Measurements from ENCODE around the gene MUC22.
"Not testable (repeated sequence)": the region's sequence is repeated elsewhere in the genome, so short reads cannot be mapped to it uniquely, and the experiment has no call there.

MUC22 gene

GRCh38 chr6:30990422-30991086 is 19.7 kb upstream of the MUC22 start:
- in situ Hi-C loops (cut with MboI; ENCODE audit: low pct_unique_long_range_greater_than_20kb, low sequenced_read_pairs), result no loop called here

DNA sequence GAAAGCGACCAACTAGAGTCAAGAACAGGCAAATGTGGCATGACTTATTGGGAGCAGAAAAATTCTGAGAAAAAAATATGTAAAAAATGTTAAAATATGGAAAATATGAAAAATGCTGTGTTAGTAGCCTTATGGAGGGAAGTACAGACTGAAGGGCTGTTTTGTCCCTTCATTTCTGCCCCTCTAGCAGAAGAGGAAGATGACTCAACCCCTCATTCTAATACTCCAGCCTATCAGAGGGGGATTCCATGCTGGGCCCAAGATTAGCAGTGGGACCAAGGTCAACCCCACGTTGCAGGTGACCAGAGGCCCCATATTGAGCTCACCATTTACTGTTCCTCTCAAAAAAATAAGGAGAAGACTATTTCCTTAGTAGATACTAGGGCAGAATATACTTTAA is 18.4 kb upstream of the MUC22 start:
- in situ Hi-C loops (cut with MboI; ENCODE audit: low pct_unique_long_range_greater_than_20kb, low sequenced_read_pairs), result no loop called here
- DNase-seq, result no peak

More at GRCh38 chr6:30990422-30991086, 19.7 kb upstream of the MUC22 start:
- no peak for DNase-seq

GRCh38 chr6:30997301-30997700 is 13.0 kb upstream of the MUC22 start:
- no peak for DNase-seq
- in situ Hi-C loops (cut with MboI; ENCODE audit: low pct_unique_long_range_greater_than_20kb, low sequenced_read_pairs), result no loop called here

DNA sequence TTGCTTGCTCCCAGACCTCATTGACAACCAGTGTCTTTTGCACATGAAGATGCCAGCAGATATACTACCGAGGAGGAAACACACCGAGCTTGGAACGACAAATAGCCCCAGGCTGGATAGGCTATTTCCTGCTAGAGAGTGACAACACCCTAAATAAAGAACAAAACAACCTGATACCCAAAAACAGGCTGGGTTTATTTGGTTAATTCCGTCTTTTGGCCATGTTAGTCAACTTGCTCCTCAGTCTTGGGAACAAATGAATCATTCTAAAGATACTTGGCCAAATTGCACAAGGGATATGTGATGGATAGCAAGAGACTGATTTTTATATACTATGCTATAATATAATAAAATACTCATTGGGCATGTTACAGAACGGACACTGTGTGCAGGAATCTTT is 11.5 kb upstream of the MUC22 start:
- in situ Hi-C loops (cut with MboI; ENCODE audit: low pct_unique_long_range_greater_than_20kb, low sequenced_read_pairs), result no loop called here
- no peak for DNase-seq

DNA sequence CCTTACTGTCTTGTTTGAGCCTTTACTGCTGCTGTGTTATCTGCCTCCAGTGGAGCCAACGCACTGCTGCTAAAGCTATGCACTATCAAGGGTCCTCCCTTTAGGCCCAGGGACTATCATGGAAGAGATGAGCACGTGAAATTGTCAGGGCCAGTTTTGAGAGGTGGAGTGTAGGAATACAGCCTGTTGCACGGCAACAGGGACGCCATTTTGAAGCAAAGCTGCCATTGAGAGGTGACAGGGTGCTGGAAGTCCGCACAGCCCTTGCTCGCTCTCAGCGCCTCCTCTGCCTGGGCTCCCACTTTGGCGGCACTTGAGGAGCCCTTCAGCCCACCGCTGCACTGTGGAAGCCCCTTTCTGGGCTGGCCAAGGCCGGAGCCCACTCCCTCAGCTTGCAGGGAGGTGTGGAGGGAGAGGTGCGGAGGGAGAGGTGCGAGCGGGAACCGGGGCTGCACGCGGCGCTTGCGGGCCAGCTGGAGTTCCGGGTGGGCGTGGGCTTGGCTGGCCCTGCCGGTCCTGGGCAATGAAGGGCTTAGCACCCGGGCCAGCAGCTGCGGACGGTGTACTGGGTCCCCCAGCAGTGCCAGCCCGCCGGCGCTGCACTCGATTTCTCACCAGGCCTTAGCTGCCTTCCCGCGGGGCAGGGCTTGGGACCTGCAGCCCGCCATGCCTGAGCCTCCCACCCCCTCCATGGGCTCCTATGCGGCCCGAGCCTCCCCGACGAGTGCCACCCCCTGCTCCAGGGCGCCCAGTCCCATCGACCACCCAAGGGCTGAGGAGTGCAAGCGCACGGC is 10.0 kb upstream of the MUC22 start:
- in situ Hi-C loops (cut with MboI; ENCODE audit: low pct_unique_long_range_greater_than_20kb, low sequenced_read_pairs); DNase-seq: not testable (repeated sequence)

DNA sequence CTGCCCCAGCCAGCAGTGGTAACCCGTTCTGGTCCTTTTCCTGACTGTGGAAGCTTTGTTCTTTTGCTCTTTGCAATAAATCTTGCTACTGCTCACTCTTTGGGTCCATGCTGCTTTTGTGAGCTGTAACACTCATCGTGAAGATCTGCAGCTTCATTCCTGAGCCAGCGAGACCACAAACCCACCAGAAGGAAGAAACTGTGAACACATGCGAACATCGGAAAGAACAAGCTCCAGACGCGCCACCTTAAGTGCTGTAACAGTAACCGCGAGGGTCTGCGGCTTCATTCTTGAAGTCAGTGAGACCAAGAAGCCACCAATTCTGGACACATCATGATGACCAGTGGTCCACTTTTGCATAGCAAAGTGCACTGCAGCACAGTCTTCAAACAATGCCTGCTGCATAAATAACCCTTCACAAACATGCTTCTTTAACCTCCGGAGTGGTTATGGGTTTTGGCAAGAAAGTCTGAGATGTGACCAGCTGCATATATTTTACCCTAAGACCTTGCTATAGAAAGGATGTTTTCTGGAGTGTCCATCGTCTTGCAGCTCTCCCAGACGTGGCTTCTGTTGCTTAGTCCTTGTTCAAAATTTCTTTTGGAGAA is 8.9 kb upstream of the MUC22 start:
- DNase-seq, result no peak
- in situ Hi-C loops (cut with MboI; ENCODE audit: low pct_unique_long_range_greater_than_20kb, low sequenced_read_pairs), result no loop called here

DNA sequence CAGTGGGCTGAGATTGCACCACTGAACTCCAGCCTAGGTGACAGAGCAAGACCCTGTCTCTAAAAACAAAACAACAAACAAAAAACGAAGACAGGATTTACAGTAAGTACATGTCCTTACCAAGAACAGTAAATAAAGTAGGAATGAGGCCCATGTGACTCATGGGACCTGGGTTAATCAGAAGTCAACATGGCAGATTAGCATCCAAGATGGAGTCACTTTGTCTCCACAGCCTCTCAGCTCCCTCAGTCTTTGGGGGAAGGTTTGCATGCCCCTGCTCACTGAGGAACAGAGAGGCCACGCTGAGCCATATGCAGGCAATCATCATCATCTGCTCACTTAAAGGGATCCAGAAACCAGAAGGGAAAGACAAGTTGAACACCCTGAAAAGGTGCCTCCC is 7.8 kb upstream of the MUC22 start:
- no peak for DNase-seq
- in situ Hi-C loops (cut with MboI; ENCODE audit: low pct_unique_long_range_greater_than_20kb, low sequenced_read_pairs), result no loop called here

DNA sequence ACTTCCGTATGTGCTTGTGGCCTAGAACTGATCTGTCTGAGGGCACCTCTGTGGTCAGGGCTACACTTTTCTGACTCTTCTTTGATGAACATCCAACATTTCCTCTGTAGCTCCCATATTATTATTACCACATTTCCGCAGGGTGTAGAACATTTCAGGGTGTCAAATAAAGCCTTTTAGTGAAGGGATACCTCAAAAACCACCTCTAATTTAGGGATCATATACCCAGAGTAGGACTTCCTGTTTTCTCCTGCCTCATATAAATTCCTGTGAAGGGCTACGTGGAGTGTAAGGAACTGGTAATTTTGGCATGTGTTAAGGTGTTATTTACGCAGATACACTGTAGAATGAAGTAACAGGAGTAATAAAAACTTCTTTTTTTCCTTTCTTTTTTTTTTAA is 5.5 kb upstream of the MUC22 start:
- in situ Hi-C loops (cut with MboI; ENCODE audit: low pct_unique_long_range_greater_than_20kb, low sequenced_read_pairs), result no loop called here
- peak; percentile 65 for DNase-seq

DNA sequence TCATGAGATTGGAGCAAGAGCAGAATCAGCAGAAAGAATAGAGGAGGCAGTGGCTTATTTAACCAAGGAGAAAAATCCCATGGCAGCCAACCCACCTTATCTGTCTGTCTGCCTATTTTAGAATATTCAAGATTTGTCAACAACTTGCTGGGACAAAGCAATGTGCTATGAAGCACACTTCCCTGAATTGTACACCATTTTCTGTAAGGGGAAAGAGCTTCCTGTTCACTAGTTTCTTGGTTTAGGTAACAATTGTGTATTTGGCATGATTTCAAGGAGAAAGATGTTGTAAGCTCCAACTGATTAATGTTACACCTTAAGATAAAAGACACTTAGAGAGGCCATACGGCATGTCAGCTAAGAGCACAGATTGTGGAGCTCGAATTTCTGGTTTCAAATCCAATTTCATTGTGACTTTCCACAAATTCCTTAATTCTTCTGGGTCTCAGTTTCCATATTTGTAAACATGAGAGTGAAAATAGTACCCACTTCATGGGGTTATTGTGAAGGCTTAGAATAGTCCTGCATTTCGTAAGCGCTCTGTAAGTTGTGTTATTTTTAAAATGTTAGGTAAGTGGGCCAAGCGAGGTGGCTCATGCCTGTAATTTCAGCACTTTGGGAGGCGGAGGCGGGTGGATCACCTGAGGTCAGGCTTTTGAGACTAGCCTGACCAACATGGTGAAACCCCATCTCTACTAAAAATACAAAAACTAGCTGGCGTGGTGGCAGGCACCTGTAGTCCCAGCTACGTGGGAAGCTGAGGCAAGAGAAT is 4.8 kb upstream of the MUC22 start:
- in situ Hi-C loops (cut with MboI; ENCODE audit: low pct_unique_long_range_greater_than_20kb, low sequenced_read_pairs), result no loop called here
- no peak for DNase-seq

- in situ Hi-C loops (cut with MboI; ENCODE audit: low pct_unique_long_range_greater_than_20kb, low sequenced_read_pairs), result no loop called here
- DNase-seq, result no peak
Measured at GRCh38 chr6:31007694-31008093, 2.6 kb upstream of the MUC22 start.

GRCh38 chr6:31008165-31008564 is 2.1 kb upstream of the MUC22 start:
- no peak for DNase-seq
- in situ Hi-C loops (cut with MboI; ENCODE audit: low pct_unique_long_range_greater_than_20kb, low sequenced_read_pairs), result no loop called here

DNA sequence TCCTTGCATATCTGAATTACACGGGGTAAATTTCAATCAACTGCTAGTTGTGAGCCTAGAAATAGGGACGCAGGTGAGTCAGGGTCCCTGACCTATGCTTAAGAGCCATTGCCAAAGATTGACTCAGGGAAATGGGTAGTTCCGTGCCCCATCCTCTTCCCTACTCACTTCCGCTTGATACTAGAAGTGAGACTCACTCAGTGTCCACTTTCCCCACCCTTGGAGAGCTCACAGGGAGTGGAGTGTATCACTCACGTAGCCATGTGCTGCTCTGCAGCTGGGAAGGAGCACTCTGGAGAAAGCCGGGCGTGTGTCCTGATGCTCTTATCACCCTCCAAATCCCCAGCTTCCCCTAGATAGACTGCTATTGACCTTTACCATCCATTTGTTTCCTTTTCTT is 543 bp upstream of the MUC22 start:
- in situ Hi-C loops (cut with MboI; ENCODE audit: low pct_unique_long_range_greater_than_20kb, low sequenced_read_pairs), result no loop called here
- no peak for DNase-seq

- in situ Hi-C loops (cut with MboI; ENCODE audit: low pct_unique_long_range_greater_than_20kb, low sequenced_read_pairs), result no loop called here
- DNase-seq, result no peak
Measured at GRCh38 chr6:31011153-31011552, 879 bp downstream of the MUC22 start.

- DNase-seq, result no peak
- in situ Hi-C loops (cut with MboI; ENCODE audit: low pct_unique_long_range_greater_than_20kb, low sequenced_read_pairs), result no loop called here
Measured at GRCh38 chr6:31016659-31017299, 6.5 kb downstream of the MUC22 start.

- in situ Hi-C loops (cut with MboI; ENCODE audit: low pct_unique_long_range_greater_than_20kb, low sequenced_read_pairs), result not testable (repeated sequence)
Measured at GRCh38 chr6:31017436-31017835, 7.2 kb downstream of the MUC22 start.

GRCh38 chr6:31020057-31020456 is 9.8 kb downstream of the MUC22 start:
- in situ Hi-C loops (cut with MboI; ENCODE audit: low pct_unique_long_range_greater_than_20kb, low sequenced_read_pairs), result no loop called here

More at GRCh38 chr6:31017436-31017835, 7.2 kb downstream of the MUC22 start:
- DNase-seq, result not testable (repeated sequence)

GRCh38 chr6:31020631-31021255 is 10.5 kb downstream of the MUC22 start:
- DNase-seq; in situ Hi-C loops (cut with MboI; ENCODE audit: low pct_unique_long_range_greater_than_20kb, low sequenced_read_pairs): not testable (repeated sequence)

More at GRCh38 chr6:31020057-31020456, 9.8 kb downstream of the MUC22 start:
- no peak for DNase-seq

- in situ Hi-C loops (cut with MboI; ENCODE audit: low pct_unique_long_range_greater_than_20kb, low sequenced_read_pairs); DNase-seq: not testable (repeated sequence)
Measured at GRCh38 chr6:31021705-31022531, 11.6 kb downstream of the MUC22 start.

Measured in KBM-7 (cell line).